Heart right ventricle (tissue), 16 donors: ENCODE data around the gene ADAMTSL4. TPM values are rescaled to one million over a fixed set of nuclear protein-coding genes. Genes with fewer than 3 reads are reported as not detected.

Experiments used
- ATAC-seq, 8 donors: fragments of 200-7000 bp; cut with Tn5 transposase; one replicate each; pipeline ENCODE4 v1.9.1; 2020; ENCODE audit warnings: mild to moderate bottlenecking in 8 of 8, moderate library complexity in 8 of 8, moderate number of reproducible peaks in 1 of 8
- DNase-seq, 2 donors: peaks; one replicate each; pipeline ENCODE4 v3.0.0-alpha.2; 2020
- H3K27ac ChIP-seq, 10 donors: fragments of 200-600 bp; sonication (generic) in 2 of 10; one replicate each; pipeline versions ENCODE4 v1.5.0 to v1.8.0; 2020 to 2022; ENCODE audit warnings: mild to moderate bottlenecking in 3 of 10
- H3K27me3 ChIP-seq, 7 donors: fragments of 200-600 bp; one replicate each; pipeline ENCODE4 v1.8.0; 2021 to 2022; ENCODE audit warnings: mild to moderate bottlenecking in 2 of 7
- H3K36me3 ChIP-seq, 9 donors: fragments of 200-600 bp; sonication (generic) in 1 of 9; one replicate each; pipeline versions ENCODE4 v1.5.0 to v1.8.0; 2020 to 2022; ENCODE audit warnings: mild to moderate bottlenecking in 2 of 9
- H3K4me1 ChIP-seq, 9 donors: fragments of 200-600 bp; sonication (generic) in 1 of 9; one replicate each; pipeline versions ENCODE4 v1.5.0 to v1.8.0; 2020 to 2022; ENCODE audit warnings: mild to moderate bottlenecking in 4 of 9
- H3K4me3 ChIP-seq, 10 donors: fragments of 200-600 bp; sonication (generic) in 2 of 10; one replicate each; pipeline versions ENCODE4 v1.5.0 to v1.8.0; 2020 to 2022; ENCODE audit warnings: mild to moderate bottlenecking in 7 of 10, moderate library complexity in 2 of 10
- H3K9me3 ChIP-seq, 11 donors: fragments of 200-600 bp in 10 of 11; sonication (generic) in 2 of 11; one replicate each; pipeline versions ENCODE4 v1.5.0 to v1.8.0; 2013 to 2022; ENCODE audit warnings: mild to moderate bottlenecking in 2 of 11, control low read depth in 1 of 11, moderate library complexity in 1 of 11
- CTCF ChIP-seq, 9 donors: fragments of 200-600 bp; sonication (generic) in 2 of 9; IDR thresholded peaks; one replicate each; pipeline versions ENCODE4 v1.5.0 to v1.8.0; 2021 to 2022; ENCODE audit warnings: antibody characterized with exemption in 9 of 9, mild to moderate bottlenecking in 5 of 9, moderate library complexity in 1 of 9
- WGBS, 2 donors: extraction: QIAGEN DNeasy Blood & Tissue Kit; methylation state at CpG; one replicate each; pipeline ENCODE4 v1.1.7; 2013; ENCODE audit warnings: inconsistent platforms in 1 of 2; 5-methylcytosine and 5-hydroxymethylcytosine counted together
- intact Hi-C, 10 donors: fragments of 100-400 bp; cut with DNase I; formaldehyde crosslinking; loops; one replicate each; pipeline versions ENCODE4 v1.11.1 to v1.14.2; 2022
- polyA plus RNA-seq, 2 donors: library from polyadenylated mRNA; stranded (reverse); fragments of 200-250 nt; gene quantifications; one replicate each; pipeline ENCODE4 v1.2.3, GENCODE V29; 2013
- total RNA-seq, 10 donors: library from RNA; stranded (reverse); fragmentation: NEBNext Ultra II Directional in 3 of 10; extraction: Animal tissue kit (Norgen Biotek cat#: 25700) in 3 of 10; gene quantifications; one replicate each; pipeline versions ENCODE4 v1.2.1 to v1.2.4, GENCODE V29; 2021 to 2023
- donor health status: Arrhythmogenic right ventricular cardiomyopathy.
- donor health status: ischemic (EF 13 %, LVEDD 7.1; RV severe dilation, severe dysfunction).
- donor health status: healthy with polysubstance abuse.
- donor health status: DM: no; HTN: yes; CAD: no.
- donor health status: DM: no; HTN: no; CAD: no.
- donor health status: ischemic (EF 25% LVEDD 6.9; RV normal size, moderate dysfunction).
- donor health status: ischemic (EF 25% LVEDD 5.7; RV mildly dilated, moderate dysfunction).
- donor health status: healthy.
- donor health status: DM: yes; HTN: yes; CAD: no.
- donor health status: Ischemic cardiomyopathy.
- donor health status: ischemic (EF 35%, LVEDD 5.7; RV mildly dilated, moderate dysfunction).
- donor health status: nonischemic (EF 11% LVEDD 7.7; RV severe dilation, severe dysfunction).
- donor health status: DM: yes; HTN: yes; CAD: no.
- donor health status: PGD.
- donor health status: ischemic (EF 29% LVEDD 5.4; RV normal size, mild dysfunction).
- donor health status: nonischemic (EF 23%, LVEDD 6.1; RV moderate dilation, normal function).

ADAMTSL4 gene
- total and polyA plus RNA-seq, 12 donors, result 22.2 to 86.5 (median 44.6) TPM

- ATAC-seq (peak; percentile 46 to 71 (median 60)), DNase-seq (peak; percentile 87 to 91)
- Histone ChIP-seq H3K9me3 (no peaks in the 10 kb centered on the region), H3K36me3 (peaks cover 0 to 33% (median 0%) of the 10 kb centered on the region in 9 donors), H3K4me1 (peaks cover 40 to 75% (median 65%) of the 10 kb centered on the region in 9 donors), H3K27me3 (no peaks in the 10 kb centered on the region), H3K4me3 (peak overlapping the region; percentile 43 to 64 (median 58)), H3K27ac (peak overlapping the region; percentile 91 to 100 (median 100))
- peak; percentile 80 to 93 (median 87) for TF ChIP-seq CTCF (IDR thresholded peaks at IDR 0.05)
- intact Hi-C loops, result loop anchor here (1.0 to 10.0 kb wide), 16 partner anchors 17 to 254 kb away; partner anchors contain the start of genes MCL1 (in 4 of the 10), ENSA (in 2 of the 10), GOLPH3L (in 2 of the 10) and CTSK (in 1 of the 10)
- 15 to 16% methylated on average over 17 of the region's 17 CpGs for WGBS, 2 donors
Observed at GRCh38 chr1:150560576-150561253, 11.5 kb downstream of the ADAMTSL4 start.

DNA sequence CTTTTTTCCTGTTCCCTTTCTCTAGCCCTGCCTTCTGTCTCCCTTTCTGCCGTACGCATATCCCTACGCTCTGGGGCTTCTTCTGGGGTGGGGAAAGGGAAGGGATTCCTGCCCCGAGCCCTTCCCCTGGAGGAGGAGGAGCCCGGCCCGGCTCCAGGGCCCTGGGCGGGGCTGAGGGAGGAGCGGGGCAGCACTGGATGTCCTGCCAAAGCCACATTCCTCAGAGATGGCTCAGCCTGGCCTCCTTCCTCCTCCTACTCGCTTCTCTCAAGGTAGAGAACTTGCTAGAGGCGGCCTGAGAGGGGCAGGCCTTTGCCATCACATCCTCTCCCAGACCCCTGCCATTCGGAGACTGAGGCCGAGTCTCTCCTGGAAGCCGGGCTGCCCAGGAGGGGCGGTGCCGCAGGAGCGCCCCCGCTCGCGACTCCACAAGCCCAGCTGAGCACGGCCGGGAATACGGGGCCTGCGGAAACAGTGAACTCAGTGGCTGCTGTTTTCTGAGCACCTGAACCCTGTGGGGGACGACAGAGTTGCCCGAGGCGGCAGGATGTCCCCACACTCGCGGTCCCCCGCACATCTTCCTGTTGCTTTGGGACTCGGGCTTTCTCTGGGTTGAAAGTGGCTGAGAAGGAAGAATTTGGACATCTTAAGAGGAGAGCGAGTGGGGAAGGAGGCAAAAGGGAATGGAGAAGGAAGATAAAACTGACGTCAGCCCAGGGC, 12.2 kb downstream of the ADAMTSL4 start:
- peak overlapping the region; percentile 91 to 100 (median 100) for H3K27ac ChIP-seq
- peaks cover 0 to 26% (median 0%) of the 10 kb centered on the region in 9 donors for H3K36me3 ChIP-seq
- peak; percentile 85 to 91 (median 90) for ATAC-seq
- WGBS, 2 donors, result 0% methylated on average over 32 of the region's 32 CpGs
- peak overlapping the region; percentile 43 to 64 (median 58) for H3K4me3 ChIP-seq
- TF ChIP-seq CTCF (IDR thresholded peaks at IDR 0.05), result peak in 3 of 9 donors; percentile 12 to 45 (median 27)
- peak; percentile 93 to 95 for DNase-seq
- H3K27me3 ChIP-seq, result no peaks in the 10 kb centered on the region
- intact Hi-C loops, result loop anchor here (1.0 to 10.0 kb wide), 16 partner anchors 16 to 253 kb away; partner anchors contain the start of genes MCL1 (in 4 of the 10), ENSA (in 2 of the 10), GOLPH3L (in 2 of the 10) and CTSK (in 1 of the 10)
- no peaks in the 10 kb centered on the region for H3K9me3 ChIP-seq
- peaks cover 44 to 82% (median 72%) of the 10 kb centered on the region in 9 donors for H3K4me1 ChIP-seq

- Histone ChIP-seq H3K4me1 (peaks cover 50 to 88% (median 78%) of the 10 kb centered on the region in 9 donors), H3K4me3 (peak overlapping the region; percentile 43 to 64 (median 58)), H3K36me3 (peaks cover 0 to 20% (median 0%) of the 10 kb centered on the region in 9 donors), H3K9me3 (no peaks in the 10 kb centered on the region), H3K27me3 (no peaks in the 10 kb centered on the region), H3K27ac (peak overlapping the region; percentile 91 to 100 (median 100))
- intact Hi-C loops, result loop anchor here (1.0 to 10.0 kb wide), 16 partner anchors 15 to 253 kb away; partner anchors contain the start of genes MCL1 (in 4 of the 10), ENSA (in 2 of the 10), GOLPH3L (in 2 of the 10) and CTSK (in 1 of the 10)
- ATAC-seq (peak; percentile 80 to 91 (median 88)), DNase-seq (peak; percentile 94 to 95)
- WGBS, 2 donors, result 1% methylated on average over 17 to 18 of the region's 18 CpGs
- no peak for TF ChIP-seq CTCF (IDR thresholded peaks at IDR 0.05)
Observed at GRCh38 chr1:150561974-150562445, 12.8 kb downstream of the ADAMTSL4 start.
